ENCODE measurements around the gene BLID.

- no peak for TF ChIP-seq CTCF (optimal IDR thresholded peaks at IDR 0.05 in 1 of 3, IDR thresholded peaks at IDR 0.05 in 1 of 3, conservative IDR thresholded peaks at IDR 0.05 in 1 of 3; ENCODE audit: extremely low read depth in 1 of 3, insufficient read depth in 2 of 3, low read length in 3 of 3)
- TF ChIP-seq EZH2 (IDR thresholded peaks at IDR 0.05; ENCODE audit: low read length): no peak
Measured at GRCh38 chr11:122103726-122104125, 12.3 kb downstream of the BLID start.

Data from keratinocyte (primary cell).